Measurements from ENCODE around the gene FSTL5.

GRCh38 chr4:161658676-161659075 is 505.1 kb downstream of the FSTL5 start:
- TF ChIP-seq LEF1 (IDR thresholded peaks at IDR 0.05; ENCODE audit: borderline replicate concordance) (no peak), BHLHE40 (IDR thresholded peaks at IDR 0.05; ENCODE audit: borderline replicate concordance) (no peak), ELF4 (IDR thresholded peaks at IDR 0.05) (no peak), TARDBP (IDR thresholded peaks at IDR 0.05) (no peak), FOXM1 (IDR thresholded peaks at IDR 0.05; ENCODE audit: borderline replicate concordance) (no peak), CTBP1 (IDR thresholded peaks at IDR 0.05; ENCODE audit: borderline replicate concordance) (no peak), SUZ12 (IDR thresholded peaks at IDR 0.05) (no peak), L3MBTL2 (conservative IDR thresholded peaks at IDR 0.05) (no peak), FOXA1 (IDR thresholded peaks at IDR 0.05) (no peak), NFRKB (IDR thresholded peaks at IDR 0.05) (no peak), SP1 (IDR thresholded peaks at IDR 0.05) (no peak)
